HG03025 (cell line): Measurements from ENCODE around the gene TLR3.
"Not testable (repeated sequence)": the region's sequence is repeated elsewhere in the genome, so short reads cannot be mapped to it uniquely, and the experiment has no call there.

Experiments used
- ATAC-seq: cut with Tn5 transposase; IDR thresholded peaks from one replicate; pipeline ENCODE4 v1.9.1; 2021; ENCODE audit warnings: mild to moderate bottlenecking, moderate library complexity; ENCODE audit not compliant: unreplicated experiment, low FRiP score

The TLR3 gene

GRCh38 chr4:186068581-186069348, at the start of gene TLR3:
Gene TLR3 (plus strand): TSS chr4:186069156. CDS start chr4:186076620, 7,464 bp downstream.
- ATAC-seq = no peak

- no peak for ATAC-seq
Observed at GRCh38 chr4:186019269-186019668, 49.7 kb upstream of the TLR3 start.

- no peak for ATAC-seq
Observed at GRCh38 chr4:186020106-186020792, 48.7 kb upstream of the TLR3 start.

GRCh38 chr4:186020793-186021407, 48.1 kb upstream of the TLR3 start:
- no peak for ATAC-seq

GRCh38 chr4:186021461-186022167, 47.3 kb upstream of the TLR3 start:
- ATAC-seq = no peak

- no peak for ATAC-seq
Observed at GRCh38 chr4:186023975-186024374, 45.0 kb upstream of the TLR3 start.

- no peak for ATAC-seq
Observed at GRCh38 chr4:186024637-186025407, 44.1 kb upstream of the TLR3 start.

- no peak for ATAC-seq
Observed at GRCh38 chr4:186025408-186025690, 43.6 kb upstream of the TLR3 start.

- no peak for ATAC-seq
Observed at GRCh38 chr4:186027405-186027804, 41.6 kb upstream of the TLR3 start.

- no peak for ATAC-seq
Observed at GRCh38 chr4:186029571-186030398, 39.2 kb upstream of the TLR3 start.

- no peak for ATAC-seq
Observed at GRCh38 chr4:186030399-186030775, 38.6 kb upstream of the TLR3 start.

GRCh38 chr4:186030795-186031194, 38.2 kb upstream of the TLR3 start:
- no peak for ATAC-seq

- ATAC-seq = no peak
Observed at GRCh38 chr4:186032259-186032658, 36.7 kb upstream of the TLR3 start.

GRCh38 chr4:186033027-186033426, 35.9 kb upstream of the TLR3 start:
- ATAC-seq = no peak

GRCh38 chr4:186034613-186035012, 34.3 kb upstream of the TLR3 start:
- not testable (repeated sequence) for ATAC-seq

- ATAC-seq = no peak
Observed at GRCh38 chr4:186036976-186037581, 31.9 kb upstream of the TLR3 start.

GRCh38 chr4:186037692-186038658, 31.0 kb upstream of the TLR3 start:
- peak; percentile 71 for ATAC-seq

GRCh38 chr4:186039697-186040096, 29.3 kb upstream of the TLR3 start:
- ATAC-seq = no peak
